KOPT-K1 (cell line): ENCODE data around the gene SNRPN.
"Not testable (repeated sequence)": the region's sequence is repeated elsewhere in the genome, so short reads cannot be mapped to it uniquely, and the experiment has no call there.

Experiments used
- H3K27ac ChIP-seq: fragments of 200-600 bp; sonication (generic); 2 replicates; pipeline ENCODE4 v1.5.1; 2016; ENCODE audit warnings: antibody characterized with exemption, mild to moderate bottlenecking, low read depth, low read length; ENCODE audit not compliant: poor library complexity, severe bottlenecking
- H3K36me3 ChIP-seq: fragments of 200-600 bp; sonication (generic); 2 replicates; pipeline ENCODE4 v1.5.1; 2017; ENCODE audit warnings: antibody characterized with exemption, mild to moderate bottlenecking, low read length, moderate library complexity; ENCODE audit not compliant: insufficient read depth
- H3K9me3 ChIP-seq: fragments of 200-600 bp; sonication (generic); 2 replicates; pipeline ENCODE4 v1.5.1; 2017; ENCODE audit warnings: antibody characterized with exemption, low read length, mild to moderate bottlenecking; ENCODE audit not compliant: insufficient read depth, poor library complexity, severe bottlenecking

SNRPN gene

DNA sequence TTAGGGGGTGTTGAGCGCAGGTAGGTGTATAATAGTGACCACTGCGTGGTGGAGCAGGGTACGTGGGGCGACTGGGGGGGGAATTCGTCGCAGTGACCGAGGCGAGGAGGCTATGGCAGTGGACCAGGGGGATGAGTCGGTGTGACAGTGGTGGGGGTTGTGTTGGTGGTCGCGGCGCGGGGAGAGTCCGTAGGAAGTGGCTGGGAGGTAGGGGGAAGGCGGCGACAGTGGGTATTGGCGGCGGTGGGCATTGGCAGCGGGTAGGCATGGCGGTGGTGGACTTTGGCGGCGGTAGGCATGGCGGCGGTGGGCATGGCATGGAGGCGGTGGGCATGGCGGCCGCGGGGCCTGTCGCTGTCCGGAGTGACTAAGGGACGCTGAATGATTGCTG lies 739 bp downstream of the SNRPN start:
- Histone ChIP-seq H3K27ac (peak overlapping the region; percentile 83), H3K9me3 (peaks cover 21% of the 10 kb centered on the region), H3K36me3 (peaks cover 21% of the 10 kb centered on the region)

GRCh38 chr15:24956111-24956838 lies 1.5 kb downstream of the SNRPN start:
- H3K27ac ChIP-seq: peak overlapping the region; percentile 83

GRCh38 chr15:24957691-24958090 lies 2.9 kb downstream of the SNRPN start:
- H3K36me3 ChIP-seq: peaks cover 38% of the 10 kb centered on the region
- H3K27ac ChIP-seq: no peak overlapping the region
- peaks cover 40% of the 10 kb centered on the region for H3K9me3 ChIP-seq

More at GRCh38 chr15:24956111-24956838, 1.5 kb downstream of the SNRPN start:
- Histone ChIP-seq H3K9me3 (peaks cover 28% of the 10 kb centered on the region), H3K36me3 (peaks cover 26% of the 10 kb centered on the region)

- no peak overlapping the region for H3K27ac ChIP-seq
- peaks cover 60% of the 10 kb centered on the region for H3K9me3 ChIP-seq
- peaks cover 81% of the 10 kb centered on the region for H3K36me3 ChIP-seq
Observed at GRCh38 chr15:24961967-24962366, 7.2 kb downstream of the SNRPN start.

GRCh38 chr15:24962880-24963279 lies 8.1 kb downstream of the SNRPN start:
- H3K36me3 ChIP-seq: peaks cover 90% of the 10 kb centered on the region
- no peak overlapping the region for H3K27ac ChIP-seq
- peaks cover 60% of the 10 kb centered on the region for H3K9me3 ChIP-seq

- Histone ChIP-seq H3K27ac (no peak overlapping the region), H3K36me3 (peaks cover 99% of the 10 kb centered on the region), H3K9me3 (peaks cover 52% of the 10 kb centered on the region)
Observed at GRCh38 chr15:24966364-24967103, 11.7 kb downstream of the SNRPN start.

DNA sequence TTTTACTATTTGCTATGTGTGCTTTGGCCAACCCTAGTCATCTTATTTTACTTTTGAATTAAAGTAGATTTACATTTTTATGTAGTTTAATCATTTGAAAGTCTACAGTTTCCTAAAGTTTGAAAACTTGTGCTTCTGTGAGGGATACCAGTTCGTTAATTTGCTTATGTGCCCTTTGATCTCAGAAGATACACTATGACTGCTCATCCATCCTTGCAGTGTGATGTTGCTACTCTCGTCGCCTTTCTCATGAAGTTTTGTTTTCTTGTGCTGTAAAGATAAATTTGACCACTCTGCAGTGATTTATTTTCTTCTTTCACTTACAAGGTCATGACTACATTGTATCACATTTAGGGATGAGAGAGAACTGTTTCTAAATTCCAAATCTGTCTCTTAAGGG lies 16.3 kb downstream of the SNRPN start:
- H3K27ac ChIP-seq: no peak overlapping the region
- peaks cover 99% of the 10 kb centered on the region for H3K36me3 ChIP-seq
- peaks cover 29% of the 10 kb centered on the region for H3K9me3 ChIP-seq

- Histone ChIP-seq H3K27ac (no peak overlapping the region), H3K36me3 (peaks cover 99% of the 10 kb centered on the region), H3K9me3 (peaks cover 31% of the 10 kb centered on the region)
Observed at GRCh38 chr15:24971772-24972171, 17.0 kb downstream of the SNRPN start.

- H3K36me3 ChIP-seq: peaks cover 99% of the 10 kb centered on the region
- H3K9me3 ChIP-seq: peaks cover 39% of the 10 kb centered on the region
- H3K27ac ChIP-seq: not testable (repeated sequence)
Observed at GRCh38 chr15:24972707-24973106, 17.9 kb downstream of the SNRPN start.

- H3K36me3 ChIP-seq: peaks cover 99% of the 10 kb centered on the region
- peaks cover 40% of the 10 kb centered on the region for H3K9me3 ChIP-seq
- no peak overlapping the region for H3K27ac ChIP-seq
Observed at GRCh38 chr15:24976932-24977331, 22.1 kb downstream of the SNRPN start.

DNA sequence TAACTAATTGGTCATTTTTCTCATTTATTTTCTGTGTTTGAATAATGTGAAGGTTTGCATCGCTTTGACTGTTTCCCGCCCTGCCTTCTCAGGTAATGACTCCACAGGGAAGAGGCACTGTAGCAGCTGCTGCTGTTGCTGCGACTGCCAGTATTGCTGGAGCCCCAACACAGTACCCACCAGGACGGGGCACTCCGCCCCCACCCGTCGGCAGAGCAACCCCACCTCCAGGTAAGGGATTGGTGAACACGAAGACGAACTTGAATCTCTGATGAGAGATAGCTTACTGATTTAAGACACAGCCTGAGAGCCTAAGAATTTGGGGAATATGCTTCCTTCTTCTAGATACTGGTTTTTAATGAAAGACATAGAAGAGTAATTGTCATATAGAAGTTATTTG lies 22.9 kb downstream of the SNRPN start:
- no peak overlapping the region for H3K27ac ChIP-seq
- H3K9me3 ChIP-seq: peaks cover 48% of the 10 kb centered on the region
- peaks cover 99% of the 10 kb centered on the region for H3K36me3 ChIP-seq

DNA sequence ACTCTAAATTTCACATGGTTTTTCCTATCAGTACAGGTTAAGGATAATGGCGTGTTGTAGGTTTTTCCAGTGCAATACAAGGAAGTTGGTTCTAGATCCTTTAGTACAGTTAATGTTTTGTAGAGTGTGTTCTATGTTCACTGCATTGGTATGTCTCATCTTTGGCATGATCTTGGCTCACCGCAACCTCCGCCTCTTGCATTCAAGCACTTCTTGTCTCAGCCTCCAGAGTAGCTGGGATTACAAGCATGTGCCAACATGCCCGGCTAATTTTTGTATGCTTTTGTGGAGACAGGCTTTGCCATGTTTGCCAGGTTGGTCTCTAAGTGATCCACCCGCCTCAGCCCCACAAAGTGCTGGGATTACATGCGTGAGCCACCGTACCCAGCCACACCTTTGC lies 30.4 kb downstream of the SNRPN start:
- peaks cover 100% of the 10 kb centered on the region for H3K36me3 ChIP-seq
- H3K9me3 ChIP-seq: peaks cover 82% of the 10 kb centered on the region
- no peak overlapping the region for H3K27ac ChIP-seq

- Histone ChIP-seq H3K9me3 (peaks cover 86% of the 10 kb centered on the region), H3K27ac (no peak overlapping the region)
Observed at GRCh38 chr15:24986653-24987052, 31.9 kb downstream of the SNRPN start.

DNA sequence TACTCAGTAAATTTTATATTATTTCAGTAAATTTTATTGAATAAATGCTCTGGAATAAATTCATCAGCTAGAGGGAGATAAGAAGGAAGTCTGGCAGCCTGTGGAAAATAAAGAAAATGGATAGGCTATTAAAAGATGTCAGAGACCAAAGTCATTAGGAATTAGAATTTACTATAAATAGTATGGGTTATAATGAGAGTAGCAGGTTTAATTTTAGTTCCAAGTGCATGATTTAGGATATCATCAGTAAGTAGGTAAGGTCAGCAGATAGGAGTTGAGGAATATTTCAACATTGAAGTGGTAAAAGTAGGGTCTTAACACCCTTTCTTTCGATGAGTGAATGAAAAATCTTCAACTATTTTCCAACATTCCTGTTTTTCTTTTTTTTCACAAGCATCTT lies 64.6 kb downstream of the SNRPN start:
- no peak overlapping the region for H3K27ac ChIP-seq
- H3K36me3 ChIP-seq: peaks cover 51% of the 10 kb centered on the region
- H3K9me3 ChIP-seq: peaks cover 57% of the 10 kb centered on the region

More at GRCh38 chr15:24986653-24987052, 31.9 kb downstream of the SNRPN start:
- peaks cover 95% of the 10 kb centered on the region for H3K36me3 ChIP-seq

- no peak overlapping the region for H3K27ac ChIP-seq
- H3K9me3 ChIP-seq: peaks cover 58% of the 10 kb centered on the region
- H3K36me3 ChIP-seq: peaks cover 69% of the 10 kb centered on the region
Observed at GRCh38 chr15:25022233-25022632, 67.4 kb downstream of the SNRPN start.
